ENCODE results near the gene SH3BGRL2. TPM values are rescaled to one million over a fixed set of nuclear protein-coding genes. Genes with fewer than 3 reads are reported as not detected.
A peak's percentile ranks its signal among the peaks of the same experiment; 100 is the strongest.
"Not testable (repeated sequence)": the region's sequence is repeated elsewhere in the genome, so short reads cannot be mapped to it uniquely, and the experiment has no call there.

SH3BGRL2 gene
- total RNA-seq, 3 donors from 2014 or later (not counting 1 experiment from before 2014, with no cell fraction given), result 0.68 to 5.8 (median 1.6) TPM

- Histone ChIP-seq H3K36me3 (ENCODE audit: control insufficient read depth, insufficient read depth, low read length) (no peaks in the 10 kb centered on the region), H3K27ac (ENCODE audit: low read length) (no peak overlapping the region), H3K9me3 (ENCODE audit: control insufficient read depth, insufficient read depth, low read length) (no peaks in the 10 kb centered on the region), H3K27me3 (ENCODE audit: control insufficient read depth, insufficient read depth, low read length) (no peaks in the 10 kb centered on the region), H3K4me3 (ENCODE audit: low read length) (no peak overlapping the region), H3K4me1 (ENCODE audit: control insufficient read depth, insufficient read depth, low read length) (no peaks in the 10 kb centered on the region)
- peaks cover 0 to 3% of the 10 kb centered on the region in 2 donors for H3K9me3 Mint-ChIP-seq
- no peaks in the 10 kb centered on the region for H3K36me3 Mint-ChIP-seq
- H3K27ac Mint-ChIP-seq, result no peak overlapping the region
- intact Hi-C loops (cut with micrococcal nuclease), result no loop called here
- DNase-seq, result no peak
- H3K27me3 Mint-ChIP-seq (ENCODE audit: low read depth in 2 of 2), result peaks cover 0 to 2% of the 10 kb centered on the region in 2 donors
- no peak overlapping the region for H3K4me3 Mint-ChIP-seq
- no peaks in the 10 kb centered on the region for H3K4me1 Mint-ChIP-seq
- 13% methylated on average over 1 of the region's 1 CpG for WGBS (ENCODE audit: insufficient coverage)
- no peak for ATAC-seq
- no peak for TF ChIP-seq CTCF (IDR thresholded peaks at IDR 0.05)
Observed at GRCh38 chr6:79657238-79657637, 26.1 kb downstream of the SH3BGRL2 start.

GRCh38 chr6:79663655-79664054 is 32.5 kb downstream of the SH3BGRL2 start:
- H3K36me3 Mint-ChIP-seq; H3K27ac ChIP-seq (ENCODE audit: low read length); H3K9me3 ChIP-seq (ENCODE audit: control insufficient read depth, insufficient read depth, low read length); H3K27me3 ChIP-seq (ENCODE audit: control insufficient read depth, insufficient read depth, low read length); ATAC-seq; H3K4me1 ChIP-seq (ENCODE audit: control insufficient read depth, insufficient read depth, low read length); H3K27me3 Mint-ChIP-seq (ENCODE audit: low read depth in 2 of 2); DNase-seq; H3K4me3 Mint-ChIP-seq; H3K9me3 Mint-ChIP-seq; intact Hi-C loops (cut with micrococcal nuclease); H3K27ac Mint-ChIP-seq; H3K36me3 ChIP-seq (ENCODE audit: control insufficient read depth, insufficient read depth, low read length); H3K4me1 Mint-ChIP-seq; H3K4me3 ChIP-seq (ENCODE audit: low read length): not testable (repeated sequence)
- 65% methylated on average over 6 of the region's 6 CpGs for WGBS (ENCODE audit: insufficient coverage)

- Histone ChIP-seq H3K36me3 (ENCODE audit: control insufficient read depth, insufficient read depth, low read length) (no peaks in the 10 kb centered on the region), H3K4me1 (ENCODE audit: control insufficient read depth, insufficient read depth, low read length) (no peaks in the 10 kb centered on the region), H3K4me3 (ENCODE audit: low read length) (no peak overlapping the region), H3K27ac (ENCODE audit: low read length) (no peak overlapping the region), H3K27me3 (ENCODE audit: control insufficient read depth, insufficient read depth, low read length) (no peaks in the 10 kb centered on the region), H3K9me3 (ENCODE audit: control insufficient read depth, insufficient read depth, low read length) (no peaks in the 10 kb centered on the region)
- Mint-ChIP-seq H3K27ac (no peak overlapping the region), H3K4me1 (no peaks in the 10 kb centered on the region), H3K27me3 (ENCODE audit: low read depth in 2 of 2) (no peaks in the 10 kb centered on the region), H3K9me3 (peaks cover 2% of the 10 kb centered on the region in 2 donors), H3K36me3 (no peaks in the 10 kb centered on the region), H3K4me3 (no peak overlapping the region)
- no peak for DNase-seq
- 84% methylated on average over 4 of the region's 4 CpGs for WGBS (ENCODE audit: insufficient coverage)
- ATAC-seq, result no peak
- no peak for TF ChIP-seq CTCF (IDR thresholded peaks at IDR 0.05)
- intact Hi-C loops (cut with micrococcal nuclease), result no loop called here
Observed at GRCh38 chr6:79665725-79666551, 34.8 kb downstream of the SH3BGRL2 start.

- H3K4me3 Mint-ChIP-seq, result no peak overlapping the region
- intact Hi-C loops (cut with micrococcal nuclease), result no loop called here
- Histone ChIP-seq H3K27me3 (ENCODE audit: control insufficient read depth, insufficient read depth, low read length) (no peaks in the 10 kb centered on the region), H3K4me1 (ENCODE audit: control insufficient read depth, insufficient read depth, low read length) (peaks cover 2% of the 10 kb centered on the region), H3K9me3 (ENCODE audit: control insufficient read depth, insufficient read depth, low read length) (no peaks in the 10 kb centered on the region), H3K27ac (ENCODE audit: low read length) (no peak overlapping the region), H3K36me3 (ENCODE audit: control insufficient read depth, insufficient read depth, low read length) (no peaks in the 10 kb centered on the region), H3K4me3 (ENCODE audit: low read length) (no peak overlapping the region)
- ATAC-seq, result no peak
- H3K27me3 Mint-ChIP-seq (ENCODE audit: low read depth in 2 of 2), result no peaks in the 10 kb centered on the region
- H3K27ac Mint-ChIP-seq, result no peak overlapping the region
- WGBS (ENCODE audit: insufficient coverage), result 40% methylated on average over 1 of the region's 1 CpG
- peak in 1 of 2 donors; percentile 26 for DNase-seq
- H3K4me1 Mint-ChIP-seq, result peaks cover 0 to 3% of the 10 kb centered on the region in 2 donors
- TF ChIP-seq CTCF (IDR thresholded peaks at IDR 0.05), result no peak
- no peaks in the 10 kb centered on the region for H3K36me3 Mint-ChIP-seq
- H3K9me3 Mint-ChIP-seq, result peaks cover 0 to 2% of the 10 kb centered on the region in 2 donors
Observed at GRCh38 chr6:79666634-79667033, 35.5 kb downstream of the SH3BGRL2 start.

Data from natural killer cell (primary cell).